ENCODE results near the gene DYNLRB1. TPM values are rescaled to one million over a fixed set of nuclear protein-coding genes. Genes with fewer than 3 reads are reported as not detected.
"Not testable (repeated sequence)": the region's sequence is repeated elsewhere in the genome, so short reads cannot be mapped to it uniquely, and the experiment has no call there.

Gene DYNLRB1
- total and polyA plus RNA-seq, 2 experiments from 2014 or later = 103 to 224 TPM

- Histone ChIP-seq H3K4me1 (ENCODE audit: insufficient read depth) (peaks cover 9% of the 10 kb centered on the region), H3K9me2 (replicated peaks; ENCODE audit: insufficient read depth) (no peaks in the 10 kb centered on the region), H2AFZ (no peak overlapping the region), H4K20me1 (ENCODE audit: insufficient read depth, poor library complexity, severe bottlenecking) (no peaks in the 10 kb centered on the region), H3K9me3 (ENCODE audit: low read depth) (no peaks in the 10 kb centered on the region), H3K79me2 (peaks cover 9% of the 10 kb centered on the region), H3K36me3 (replicated peaks; ENCODE audit: insufficient read depth, low read depth) (no peaks in the 10 kb centered on the region), H3K4me3 (no peak overlapping the region), H3K27me3 (no peaks in the 10 kb centered on the region), H3K27ac (peak overlapping the region; percentile 68), H3K4me2 (no peak overlapping the region)
- TF ChIP-seq EZH2 (IDR thresholded peaks at IDR 0.05; ENCODE audit: borderline replicate concordance) = no peak
- no peak for TF ChIP-seq EZH2phosphoT487 (IDR thresholded peaks at IDR 0.05; ENCODE audit: low read depth, severe bottlenecking, unreplicated experiment)
- no peak for TF ChIP-seq CTCF (IDR thresholded peaks at IDR 0.05; ENCODE audit: poor library complexity)
- DNase-seq (ENCODE audit: low spot score) = no peak
- 67% methylated on average over 3 of the region's 3 CpGs for WGBS (ENCODE audit: low lambda C conversion rate, missing lambda C conversion rate)
Observed at GRCh38 chr20:34511891-34512265, 4.3 kb upstream of the DYNLRB1 start.

DNA sequence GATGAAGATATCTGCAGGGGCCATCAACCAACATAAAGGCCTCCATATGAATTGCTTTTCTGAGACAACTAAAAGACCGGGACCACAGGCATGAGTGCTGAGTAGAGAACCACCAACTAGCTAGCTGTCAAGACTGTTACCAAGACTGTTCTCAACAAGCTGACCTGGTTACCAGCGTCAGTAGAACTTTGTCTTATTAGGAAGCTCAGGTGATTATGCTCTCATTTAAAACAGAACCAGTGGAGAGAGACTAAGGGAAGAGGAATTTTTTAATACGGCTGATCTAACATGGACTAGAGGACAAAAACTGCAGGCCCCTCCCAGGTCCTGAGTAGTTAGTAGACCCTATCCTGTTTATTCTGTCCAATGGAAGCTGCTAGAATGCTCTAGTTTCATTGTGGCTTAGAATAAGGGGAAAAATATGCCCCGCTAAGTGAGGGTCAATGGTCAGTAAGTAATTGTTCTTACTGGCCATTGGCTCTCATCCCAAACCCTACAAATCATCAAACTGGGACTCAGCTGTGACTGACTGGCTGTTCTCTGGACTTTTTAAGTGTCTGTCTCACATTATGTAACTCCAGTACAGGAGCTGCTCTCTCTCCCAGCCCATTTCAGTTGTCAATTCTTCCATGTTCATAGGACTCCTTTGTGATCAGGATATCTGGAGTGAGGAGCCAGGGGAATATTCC lies 3.8 kb upstream of the DYNLRB1 start:
- Histone ChIP-seq H3K79me2 (peaks cover 14% of the 10 kb centered on the region), H3K36me3 (replicated peaks; ENCODE audit: insufficient read depth, low read depth) (no peaks in the 10 kb centered on the region), H3K4me1 (ENCODE audit: insufficient read depth) (peaks cover 12% of the 10 kb centered on the region), H3K4me2 (no peak overlapping the region), H4K20me1 (ENCODE audit: insufficient read depth, poor library complexity, severe bottlenecking) (no peaks in the 10 kb centered on the region), H3K27ac (peak overlapping the region; percentile 68), H3K9me3 (ENCODE audit: low read depth) (no peaks in the 10 kb centered on the region), H3K4me3 (no peak overlapping the region), H2AFZ (no peak overlapping the region), H3K9me2 (replicated peaks; ENCODE audit: insufficient read depth) (no peaks in the 10 kb centered on the region), H3K27me3 (no peaks in the 10 kb centered on the region)
- TF ChIP-seq CTCF (IDR thresholded peaks at IDR 0.05; ENCODE audit: poor library complexity) (no peak), EZH2phosphoT487 (IDR thresholded peaks at IDR 0.05; ENCODE audit: low read depth, severe bottlenecking, unreplicated experiment) (no peak), EZH2 (IDR thresholded peaks at IDR 0.05; ENCODE audit: borderline replicate concordance) (no peak)
- 92% methylated on average over 4 of the region's 4 CpGs for WGBS (ENCODE audit: low lambda C conversion rate, missing lambda C conversion rate)
- no peak for DNase-seq (ENCODE audit: low spot score)

- no peak for TF ChIP-seq CTCF (IDR thresholded peaks at IDR 0.05; ENCODE audit: poor library complexity)
- TF ChIP-seq EZH2phosphoT487 (IDR thresholded peaks at IDR 0.05; ENCODE audit: low read depth, severe bottlenecking, unreplicated experiment) = no peak
- no peak for TF ChIP-seq EZH2 (IDR thresholded peaks at IDR 0.05; ENCODE audit: borderline replicate concordance)
- H3K4me2 ChIP-seq = no peak overlapping the region
- no peak for DNase-seq (ENCODE audit: low spot score)
- H3K4me1 ChIP-seq (ENCODE audit: insufficient read depth) = peaks cover 18% of the 10 kb centered on the region
- H3K9me2 ChIP-seq (replicated peaks; ENCODE audit: insufficient read depth) = no peaks in the 10 kb centered on the region
- H3K9me3 ChIP-seq (ENCODE audit: low read depth) = no peaks in the 10 kb centered on the region
- no peaks in the 10 kb centered on the region for H4K20me1 ChIP-seq (ENCODE audit: insufficient read depth, poor library complexity, severe bottlenecking)
- no peaks in the 10 kb centered on the region for H3K36me3 ChIP-seq (replicated peaks; ENCODE audit: insufficient read depth, low read depth)
- H3K27ac ChIP-seq = peak overlapping the region; percentile 68
- no peak overlapping the region for H2AFZ ChIP-seq
- peaks cover 20% of the 10 kb centered on the region for H3K79me2 ChIP-seq
- no peak overlapping the region for H3K4me3 ChIP-seq
- no peaks in the 10 kb centered on the region for H3K27me3 ChIP-seq
Observed at GRCh38 chr20:34512955-34513419, 3.2 kb upstream of the DYNLRB1 start.

DNA sequence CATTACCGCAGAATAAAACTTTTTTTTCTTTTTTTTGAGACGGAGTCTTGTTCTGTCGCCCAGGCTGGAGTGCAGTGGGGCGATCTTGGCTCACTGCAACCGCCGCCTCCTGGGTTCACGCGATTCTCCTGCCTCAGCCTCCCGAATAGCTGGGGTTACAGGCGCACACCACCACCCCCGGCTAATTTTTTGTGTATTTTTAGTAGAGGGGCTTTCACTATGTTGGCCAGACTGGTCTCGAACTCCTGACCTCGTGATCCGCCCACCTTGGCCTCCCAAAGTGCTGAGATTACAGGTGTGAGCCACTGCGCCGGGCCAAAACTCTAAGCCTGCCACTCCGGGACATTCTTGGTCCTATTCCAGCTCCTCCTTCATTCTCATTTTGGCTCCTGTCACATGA lies 2.2 kb upstream of the DYNLRB1 start:
- Histone ChIP-seq H3K79me2 (peaks cover 30% of the 10 kb centered on the region), H3K27ac (peak overlapping the region; percentile 98), H3K4me1 (ENCODE audit: insufficient read depth) (peaks cover 19% of the 10 kb centered on the region)
- H3K9me3 ChIP-seq (ENCODE audit: low read depth); H3K36me3 ChIP-seq (replicated peaks; ENCODE audit: insufficient read depth, low read depth); H3K4me3 ChIP-seq; H3K4me2 ChIP-seq; H2AFZ ChIP-seq; H3K27me3 ChIP-seq; H3K9me2 ChIP-seq (replicated peaks; ENCODE audit: insufficient read depth); H4K20me1 ChIP-seq (ENCODE audit: insufficient read depth, poor library complexity, severe bottlenecking); DNase-seq (ENCODE audit: low spot score): not testable (repeated sequence)
- 96% methylated on average over 17 of the region's 17 CpGs for WGBS (ENCODE audit: low lambda C conversion rate, missing lambda C conversion rate)

Data from hepatocyte (in vitro differentiated cells).